Fibroblast of skin of back (primary cell): ENCODE results near the gene TGDS.

Source experiments
- DNase-seq: peaks from one replicate; pipeline ENCODE4 v3.0.0-alpha.2; 2013

The TGDS gene

DNA sequence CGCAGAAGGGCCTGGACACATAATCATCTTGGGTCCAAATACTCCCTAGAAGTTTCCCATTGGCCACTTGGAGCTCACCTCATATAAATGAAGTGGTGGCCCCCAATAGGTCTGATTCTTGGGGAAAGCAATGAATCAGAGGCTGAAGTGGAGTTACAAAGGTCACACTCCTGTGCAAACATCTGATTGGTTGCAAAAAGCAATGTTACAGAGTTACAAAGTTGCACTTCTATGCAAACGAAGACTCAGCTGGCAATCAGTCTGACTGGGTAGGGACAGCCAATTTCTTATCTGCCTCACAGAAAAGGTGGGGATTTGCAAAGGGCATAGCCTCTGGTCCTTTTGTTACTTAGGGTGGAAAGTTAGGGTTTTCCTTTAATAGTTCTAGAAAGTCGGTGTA lies 3.9 kb upstream of the TGDS start:
- DNase-seq = no peak

GRCh38 chr13:94598281-94598680 lies 2.3 kb upstream of the TGDS start:
- no peak for DNase-seq

GRCh38 chr13:94596575-94596971 lies 621 bp upstream of the TGDS start:
- no peak for DNase-seq

DNA sequence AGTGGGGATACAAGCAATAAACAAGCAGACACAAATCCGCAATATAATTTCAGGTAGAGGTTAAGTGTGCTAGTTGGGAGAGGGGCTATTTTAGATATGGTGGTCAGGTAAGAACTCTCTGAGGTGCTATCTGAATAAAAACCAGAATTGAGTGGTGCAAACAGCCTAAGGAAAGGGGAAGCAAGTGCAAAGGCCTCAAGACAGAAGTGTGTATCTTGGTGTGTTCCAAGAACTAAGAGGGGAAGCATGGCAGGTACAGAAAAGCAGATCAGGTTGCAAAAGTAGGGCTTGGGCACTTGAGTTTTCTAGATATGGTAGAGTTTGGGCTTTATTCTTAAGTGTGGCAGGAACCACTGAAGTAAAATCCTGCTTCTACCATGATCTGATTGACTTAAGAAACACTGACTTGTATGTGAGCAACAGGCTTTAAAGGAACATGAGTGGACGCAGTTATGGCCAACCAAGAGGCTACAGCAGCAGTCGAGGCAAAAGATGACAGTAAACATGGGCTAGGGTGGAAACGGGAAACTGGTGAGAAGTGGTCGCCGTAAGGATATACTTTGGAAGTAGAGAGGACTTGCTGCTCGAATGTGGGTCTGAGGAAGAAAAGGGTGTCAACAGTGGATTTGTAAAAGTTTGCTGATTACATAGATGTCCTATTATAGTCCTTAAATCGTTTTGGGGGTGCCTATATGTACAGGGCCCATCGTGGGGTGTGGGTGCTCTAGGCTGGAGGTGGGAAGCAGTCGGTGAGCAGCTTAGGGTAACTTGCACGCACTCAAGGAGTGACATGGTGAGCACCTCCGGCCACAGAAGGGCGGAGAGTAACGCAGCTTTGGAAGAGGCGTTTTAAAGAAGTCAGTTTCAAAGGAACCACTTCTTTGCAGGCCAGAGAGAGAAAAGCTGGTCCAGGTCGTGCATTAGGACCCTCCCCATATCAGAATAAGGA lies 677 bp downstream of the TGDS start:
- DNase-seq = peak; percentile 9

DNA sequence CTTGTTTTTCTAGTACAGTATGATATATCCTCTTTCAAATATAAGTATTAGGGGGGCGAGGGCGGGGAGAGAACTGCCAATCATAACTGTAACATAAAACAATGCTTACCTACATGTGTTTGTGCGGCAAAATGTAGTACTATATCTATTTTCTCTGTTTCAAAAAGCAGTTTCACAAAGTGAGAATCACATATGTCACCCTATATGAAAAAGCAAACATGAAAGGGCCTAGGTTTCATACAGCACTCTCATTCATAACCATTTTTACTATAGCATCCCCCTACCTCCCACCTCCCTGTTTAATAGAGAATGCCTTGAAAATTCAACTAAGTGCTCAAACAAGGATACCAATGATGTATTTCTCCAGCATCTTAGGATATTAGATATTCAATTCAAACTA lies 5.2 kb downstream of the TGDS start:
- DNase-seq = no peak

GRCh38 chr13:94588541-94588940 lies 7.4 kb downstream of the TGDS start:
- DNase-seq = no peak

GRCh38 chr13:94586371-94586770 lies 9.6 kb downstream of the TGDS start:
- no peak for DNase-seq

GRCh38 chr13:94585543-94586101 lies 10.3 kb downstream of the TGDS start:
- no peak for DNase-seq

- DNase-seq = no peak
Measured at GRCh38 chr13:94583926-94584325, 12.0 kb downstream of the TGDS start.

DNA sequence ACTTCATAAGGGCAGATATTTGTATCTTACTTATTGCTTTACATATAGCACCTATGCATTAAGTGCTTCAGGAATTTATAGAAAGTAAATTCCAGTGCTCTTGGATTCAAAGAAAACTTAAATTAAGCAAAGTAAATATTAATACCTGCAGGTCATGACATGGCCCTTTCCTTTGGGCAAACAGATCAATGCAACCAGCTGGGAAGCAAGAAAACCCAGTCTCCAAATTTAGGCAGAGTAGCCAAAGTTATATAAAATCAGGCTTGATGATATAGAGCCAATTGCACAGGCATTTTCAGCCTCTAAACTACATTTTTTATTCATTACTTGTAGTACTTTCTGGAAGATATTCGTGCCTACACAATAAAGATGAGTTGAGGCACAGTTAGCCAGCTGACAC lies 16.9 kb downstream of the TGDS start:
- no peak for DNase-seq

GRCh38 chr13:94569615-94570014 lies 26.3 kb downstream of the TGDS start:
- DNase-seq = no peak

DNA sequence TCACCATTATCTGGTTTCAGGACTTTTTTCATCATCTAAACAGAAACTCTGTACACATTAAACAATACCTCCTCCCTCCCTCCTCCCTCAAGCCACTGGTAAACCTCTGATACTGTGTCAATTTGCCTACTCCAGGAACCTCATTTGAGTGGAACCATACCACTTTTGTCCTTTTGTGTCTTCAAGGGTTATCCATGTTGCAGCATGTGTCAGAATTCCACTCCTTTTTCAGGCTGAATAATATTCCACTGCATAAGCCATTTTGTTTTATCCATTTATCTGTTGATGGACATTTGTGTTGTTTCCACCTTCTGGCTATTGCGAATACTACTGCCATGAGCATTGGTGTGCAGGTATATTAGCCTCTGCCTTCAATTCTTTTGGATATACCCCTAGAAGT lies 27.5 kb downstream of the TGDS start:
- DNase-seq = no peak

DNA sequence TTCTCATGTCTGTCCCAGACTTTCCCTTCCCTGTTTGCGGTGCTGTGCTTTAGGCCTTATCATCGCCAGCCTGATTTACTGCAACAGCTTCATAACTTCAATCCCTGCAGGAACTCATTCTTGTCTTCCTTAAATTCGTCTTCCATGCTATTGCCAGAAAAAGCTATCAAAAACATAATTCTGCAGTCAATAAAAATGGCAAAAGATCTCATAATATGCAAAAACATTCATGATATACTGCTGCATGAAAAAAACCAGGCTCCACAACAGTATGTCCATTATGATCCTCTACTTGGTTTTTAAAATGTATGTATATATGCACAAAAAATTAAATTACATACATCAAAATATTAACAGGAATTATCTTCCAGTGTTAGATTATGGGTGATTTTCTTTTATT lies 28.4 kb downstream of the TGDS start:
- DNase-seq = no peak

DNA sequence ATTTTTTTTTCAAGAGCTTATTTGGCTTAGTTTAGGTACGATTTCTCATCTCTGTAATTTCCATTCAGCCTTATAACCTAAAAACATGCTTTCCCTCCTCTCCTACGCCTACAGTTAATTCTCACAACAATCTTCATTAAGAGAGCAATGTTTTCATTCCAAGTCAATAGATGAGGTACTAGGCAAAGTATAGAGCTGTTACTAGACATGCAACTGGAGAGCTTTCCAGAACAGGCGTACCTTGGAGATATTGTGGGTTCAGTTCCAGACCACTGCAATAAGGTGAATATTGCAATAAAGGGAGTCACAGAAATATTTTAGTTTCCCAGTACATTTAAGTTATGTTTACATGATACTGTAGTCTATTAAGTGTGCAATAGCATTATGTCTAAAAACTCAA lies 34.8 kb downstream of the TGDS start:
- no peak for DNase-seq

- no peak for DNase-seq
Measured at GRCh38 chr13:94560116-94560515, 35.8 kb downstream of the TGDS start.

- DNase-seq = no peak
Measured at GRCh38 chr13:94559222-94559795, 36.6 kb downstream of the TGDS start.

DNA sequence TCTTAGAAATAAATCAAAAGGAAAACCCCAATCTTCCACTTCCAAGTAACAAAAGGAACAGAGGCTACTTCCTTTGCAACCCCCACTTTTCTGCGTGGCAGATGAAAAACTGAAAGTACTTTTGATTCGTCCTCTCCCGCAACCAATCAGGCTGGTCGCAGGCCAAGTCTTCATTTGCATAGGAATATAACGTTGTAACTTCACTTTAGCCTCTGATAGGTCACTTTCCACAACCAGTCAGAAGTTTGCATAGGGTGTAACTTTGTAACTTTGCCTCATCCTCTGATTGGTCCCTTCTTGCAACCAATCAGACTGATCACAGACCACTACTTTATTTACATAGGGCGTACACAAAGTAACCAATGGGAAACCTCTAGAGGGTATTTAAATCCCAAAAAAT lies 37.2 kb downstream of the TGDS start:
- DNase-seq = no peak

DNA sequence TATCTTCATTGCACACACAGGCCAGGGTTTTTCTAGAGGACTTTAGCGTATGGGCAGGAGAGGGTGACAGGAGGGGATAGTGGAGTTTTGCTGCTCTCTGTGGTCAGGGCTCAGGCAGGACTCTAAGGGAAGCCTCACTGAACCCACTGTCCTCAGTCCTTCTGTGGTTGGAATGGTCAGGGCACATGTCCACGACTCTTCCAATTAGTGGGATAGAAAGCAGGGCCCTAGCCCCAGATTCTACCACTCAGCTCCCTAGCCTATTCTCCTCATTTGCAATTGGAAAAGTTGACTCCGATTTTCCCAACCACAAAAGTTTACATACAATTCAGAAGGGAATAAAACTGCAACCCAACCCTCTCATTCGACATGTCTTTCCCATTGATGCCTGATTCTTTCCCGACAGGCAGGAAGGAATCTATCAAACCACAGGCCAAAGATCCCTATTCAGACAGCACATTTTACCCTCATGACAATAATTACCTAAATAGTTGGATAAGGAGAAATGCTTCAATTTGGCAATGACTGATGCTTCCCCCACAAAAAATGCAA lies 38.2 kb downstream of the TGDS start:
- DNase-seq = no peak

DNA sequence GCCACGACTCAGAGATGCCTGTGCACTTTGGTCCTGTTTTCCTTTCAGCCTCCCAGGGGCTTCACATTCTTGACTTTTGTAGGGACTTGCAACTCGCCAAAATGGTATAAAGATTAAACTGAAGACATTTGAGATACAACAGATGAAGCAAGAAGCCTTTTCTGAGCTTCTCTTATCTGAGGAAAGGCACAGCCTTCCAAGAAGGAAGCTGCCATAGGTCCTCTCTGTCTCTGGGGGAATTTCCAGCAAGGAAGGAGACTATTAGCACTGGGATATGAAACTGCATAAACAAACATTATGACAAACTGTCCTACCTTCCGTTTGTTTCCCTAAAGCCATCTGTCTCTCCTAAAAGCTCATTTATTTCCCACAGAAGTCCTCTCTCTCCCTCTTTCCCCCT lies 39.3 kb downstream of the TGDS start:
- DNase-seq = no peak

DNA sequence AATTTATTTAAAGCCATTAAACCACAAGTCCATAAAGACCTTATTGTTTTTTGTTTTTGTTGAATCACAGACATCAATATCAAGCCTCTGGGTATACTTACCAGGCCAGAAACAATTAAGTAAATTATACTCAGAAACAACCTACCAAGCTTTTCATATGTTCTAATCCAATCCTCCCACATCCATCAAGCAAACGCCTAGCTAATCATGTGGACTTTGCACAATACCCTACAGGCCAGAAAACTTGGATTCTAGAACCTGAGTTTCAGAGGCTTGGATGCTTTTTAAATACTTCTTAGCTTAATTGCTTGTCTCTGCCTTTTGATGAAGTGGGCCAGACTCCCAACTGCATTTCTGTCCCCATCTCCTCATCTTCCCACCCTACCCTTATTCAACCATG lies 39.9 kb downstream of the TGDS start:
- no peak for DNase-seq

GRCh38 chr13:94553766-94554165 lies 42.2 kb downstream of the TGDS start:
- no peak for DNase-seq

- DNase-seq = no peak
Measured at GRCh38 chr13:94552095-94552494, 43.9 kb downstream of the TGDS start.

DNA sequence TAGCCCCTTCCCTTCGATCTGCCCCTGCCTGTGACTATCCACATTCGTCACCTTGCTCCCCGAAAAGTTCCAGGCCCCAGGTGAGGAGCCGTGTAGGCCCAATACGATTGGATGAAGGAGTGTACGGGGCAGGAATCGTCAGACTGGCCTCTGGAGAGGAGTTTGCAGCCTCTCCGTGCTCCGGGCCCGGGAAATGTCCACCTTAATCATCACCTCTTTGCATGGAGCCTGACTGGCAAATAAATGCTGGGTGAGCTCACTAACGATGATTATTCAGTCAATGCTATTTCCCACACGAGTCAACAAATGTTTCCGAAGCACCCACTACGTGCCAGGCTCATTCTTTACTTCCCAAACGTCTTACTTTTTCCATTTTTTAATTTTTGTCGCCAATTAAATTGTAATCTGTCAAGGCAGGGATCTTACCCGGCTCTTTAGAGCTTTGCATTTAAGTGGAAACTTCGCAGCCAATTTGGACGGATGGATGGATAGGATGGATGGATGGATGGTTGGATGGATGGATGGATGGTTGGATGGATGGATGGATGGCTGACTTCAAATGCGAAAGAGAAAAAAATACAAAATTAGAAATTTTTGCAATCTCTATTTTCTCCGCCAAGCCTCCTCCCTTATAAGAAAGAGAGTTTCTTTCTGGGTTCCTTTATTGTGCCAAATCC lies 45.8 kb downstream of the TGDS start:
- DNase-seq = peak; percentile 55
